GM19372 (cell line): ENCODE results near the gene STK32C.
"Not testable (repeated sequence)": the region's sequence is repeated elsewhere in the genome, so short reads cannot be mapped to it uniquely, and the experiment has no call there.

Experiments
- ATAC-seq: cut with Tn5 transposase; IDR thresholded peaks from one replicate; pipeline ENCODE4 v1.9.1; 2021; ENCODE audit warnings: mild to moderate bottlenecking, low read depth, moderate library complexity; ENCODE audit not compliant: unreplicated experiment

STK32C gene

DNA sequence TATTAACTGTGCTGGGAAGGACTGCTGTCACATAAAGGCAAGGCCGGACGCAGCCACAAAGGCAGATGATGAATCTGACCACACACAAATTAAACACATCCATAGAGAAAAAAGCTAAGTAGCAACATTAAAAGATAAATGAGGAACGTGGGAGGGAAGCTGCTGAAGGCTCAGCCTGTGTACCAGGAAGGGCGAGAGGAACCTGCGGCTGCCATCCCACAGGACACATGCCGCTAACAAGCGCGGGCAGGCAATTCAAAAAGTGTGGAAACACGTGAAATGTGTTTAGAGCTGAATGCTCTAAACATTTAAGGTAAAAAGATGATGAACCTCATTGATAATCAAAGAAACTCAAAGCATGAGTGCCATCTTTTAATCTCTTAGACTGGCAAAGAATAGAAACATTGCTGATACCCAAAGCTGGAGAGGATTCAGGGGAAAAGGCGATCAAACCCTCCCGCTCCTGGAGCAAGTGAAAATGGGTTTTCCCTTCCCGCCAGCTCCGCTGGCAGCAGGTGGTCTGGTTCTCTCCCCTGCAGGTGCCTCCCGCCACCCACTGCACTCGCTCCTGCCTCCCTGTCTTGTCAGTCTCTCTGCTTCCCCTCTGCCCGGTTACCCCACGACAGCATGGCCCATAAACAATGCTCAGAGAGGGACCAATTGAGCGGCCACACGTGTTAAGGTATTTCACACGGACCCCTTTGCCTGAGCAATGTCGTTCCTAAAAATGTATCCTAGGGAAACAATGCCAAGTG is 4.2 kb downstream of the STK32C start:
- no peak for ATAC-seq

DNA sequence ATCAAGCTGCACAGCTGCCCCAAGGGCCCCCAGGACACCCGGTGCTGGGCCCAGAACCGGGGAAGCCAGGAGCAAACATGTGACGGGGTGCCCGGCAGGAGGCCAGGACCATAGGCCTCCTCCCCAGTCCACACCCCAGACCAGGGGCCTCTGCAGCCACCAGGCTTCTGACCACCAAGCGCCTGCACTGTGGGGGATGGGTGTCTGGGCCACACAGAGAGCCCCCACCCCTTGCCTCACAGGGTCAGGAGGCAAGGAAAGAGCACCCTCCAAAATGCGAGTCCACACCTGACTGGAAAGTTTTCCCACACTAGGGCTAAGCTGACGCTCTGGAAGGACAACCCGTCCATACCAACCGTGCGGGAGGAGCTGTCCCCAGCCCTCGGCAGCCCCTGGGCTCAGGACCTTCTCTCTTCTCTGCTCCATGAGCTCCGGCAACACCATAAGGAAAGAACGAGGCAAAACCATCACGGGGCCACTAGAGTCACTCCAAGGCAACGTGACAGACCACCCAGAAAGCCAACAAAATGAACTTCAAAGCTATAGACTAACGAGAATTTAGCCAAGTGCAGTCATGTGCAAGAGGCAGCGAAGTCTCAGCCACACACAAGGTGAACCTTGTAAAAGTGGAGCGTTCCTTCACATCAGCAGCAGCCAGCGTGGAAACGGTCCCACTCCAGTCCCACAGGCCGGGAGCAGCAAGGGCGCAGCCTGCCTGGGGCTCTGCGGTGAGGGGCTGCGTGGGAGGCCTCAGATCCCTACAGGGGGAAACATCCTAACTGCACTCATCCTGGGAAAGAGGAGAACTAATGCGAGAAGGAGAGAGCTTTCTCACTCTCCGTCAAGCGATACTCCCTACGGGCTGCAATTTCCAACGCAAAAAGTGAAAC is 5.1 kb downstream of the STK32C start:
- no peak for ATAC-seq

DNA sequence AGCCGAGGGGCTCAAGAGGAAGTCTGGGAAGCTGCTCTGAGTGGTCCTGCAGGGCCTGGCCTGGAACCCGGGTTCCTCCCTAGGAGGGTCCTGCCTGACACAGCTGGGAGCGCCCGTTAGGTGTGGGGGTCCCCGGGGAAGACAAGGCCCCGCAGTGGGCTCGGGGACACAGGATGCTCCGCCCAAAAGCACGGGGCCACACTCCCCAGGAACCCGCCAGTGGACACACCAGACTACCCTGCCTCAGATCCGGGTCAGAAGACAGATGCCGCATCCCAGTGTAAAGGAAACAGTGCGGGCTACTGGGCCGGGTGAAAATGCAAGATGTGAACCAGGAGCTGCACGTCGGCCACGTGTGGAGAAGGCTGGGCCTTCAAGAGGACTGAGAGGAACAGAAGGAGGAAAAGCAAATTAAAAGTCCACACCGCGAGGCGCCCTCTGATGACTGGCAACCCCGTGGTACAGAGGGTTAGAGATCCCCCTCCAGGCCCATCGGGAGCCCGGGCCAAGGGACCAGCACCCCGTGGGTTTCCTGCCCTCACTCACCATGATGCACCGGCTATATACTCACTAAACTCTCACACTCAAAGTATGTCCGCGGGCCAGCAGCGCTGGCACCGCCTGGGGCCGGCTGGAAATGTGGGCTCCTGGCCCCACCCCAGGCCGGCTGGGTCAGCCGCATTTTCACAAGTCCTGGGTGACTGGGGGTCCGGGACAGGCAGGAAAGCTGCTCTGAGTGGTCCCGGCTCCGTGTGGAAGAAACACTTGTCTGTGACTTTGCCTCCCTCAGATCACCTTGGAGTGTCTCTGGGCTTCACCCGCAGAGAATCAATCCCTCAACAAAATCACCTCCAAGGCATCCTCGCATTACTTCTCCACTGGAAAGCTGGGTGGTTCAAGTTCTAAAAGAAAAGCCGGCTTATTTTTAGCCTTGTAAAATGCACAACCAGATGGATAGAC is 6.1 kb downstream of the STK32C start:
- no peak for ATAC-seq

DNA sequence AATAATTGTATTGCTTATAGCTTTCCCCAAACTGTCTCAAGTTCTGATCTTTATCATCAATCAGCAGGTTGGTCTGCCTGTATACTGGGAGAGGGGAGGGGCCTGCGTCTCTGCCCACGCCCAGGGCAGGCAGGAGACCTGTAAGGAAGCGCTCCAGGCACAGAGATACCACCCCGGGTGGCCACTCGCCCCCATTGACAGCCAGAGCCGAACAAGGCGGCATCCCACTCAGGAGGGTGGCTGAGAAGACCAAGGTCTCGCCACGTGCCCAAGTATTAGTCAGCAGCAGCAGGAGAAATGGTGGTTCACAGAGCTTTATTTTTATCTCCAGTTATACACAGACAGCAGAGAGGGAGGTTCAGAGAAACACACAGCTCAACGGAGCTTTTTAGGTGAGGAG is 7.2 kb downstream of the STK32C start:
- ATAC-seq, result no peak

DNA sequence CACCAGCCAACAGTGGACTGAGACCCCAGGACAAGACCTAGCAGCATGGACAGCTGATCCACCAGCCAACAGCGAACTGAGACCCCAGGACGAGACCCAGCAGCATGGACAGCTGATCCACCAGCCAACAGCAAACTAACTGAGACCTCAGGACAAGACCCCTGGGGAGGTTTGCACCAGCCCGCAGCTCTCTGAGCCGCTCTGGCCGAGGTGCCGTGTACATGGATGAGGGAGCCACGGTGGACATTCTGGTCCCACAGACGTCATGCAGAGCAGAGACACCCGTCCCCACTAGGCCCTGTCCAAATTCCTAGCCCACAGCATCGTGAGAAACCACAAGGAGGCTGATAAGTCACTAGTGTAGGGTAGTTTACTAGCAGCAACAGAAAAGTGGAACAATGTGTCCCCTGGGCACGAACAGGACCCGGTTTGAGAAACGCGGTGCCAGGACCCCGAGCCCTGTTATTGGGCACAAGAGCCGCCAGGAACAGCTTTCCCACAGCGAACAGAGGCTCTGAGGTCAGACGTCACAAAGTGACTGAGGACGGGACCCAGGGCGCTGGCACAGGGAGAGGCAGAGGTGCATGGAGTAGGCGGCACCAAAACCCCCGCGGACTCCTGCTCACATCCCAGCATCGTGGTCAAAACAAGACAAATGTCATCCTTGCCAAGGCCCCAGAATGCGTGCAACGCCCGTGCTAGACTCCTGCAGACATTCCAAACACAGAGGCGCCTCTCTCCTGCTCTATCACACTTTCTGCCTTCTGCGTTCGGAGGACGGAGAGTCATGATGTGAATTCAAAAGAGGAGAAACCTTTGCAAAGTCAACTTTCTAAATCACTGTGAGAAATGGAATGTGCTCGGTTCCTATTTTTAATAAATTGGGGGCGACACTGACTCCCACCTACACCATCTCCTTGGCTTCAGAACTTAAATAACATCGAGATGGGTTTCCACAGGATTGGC is 8.1 kb downstream of the STK32C start:
- no peak for ATAC-seq

DNA sequence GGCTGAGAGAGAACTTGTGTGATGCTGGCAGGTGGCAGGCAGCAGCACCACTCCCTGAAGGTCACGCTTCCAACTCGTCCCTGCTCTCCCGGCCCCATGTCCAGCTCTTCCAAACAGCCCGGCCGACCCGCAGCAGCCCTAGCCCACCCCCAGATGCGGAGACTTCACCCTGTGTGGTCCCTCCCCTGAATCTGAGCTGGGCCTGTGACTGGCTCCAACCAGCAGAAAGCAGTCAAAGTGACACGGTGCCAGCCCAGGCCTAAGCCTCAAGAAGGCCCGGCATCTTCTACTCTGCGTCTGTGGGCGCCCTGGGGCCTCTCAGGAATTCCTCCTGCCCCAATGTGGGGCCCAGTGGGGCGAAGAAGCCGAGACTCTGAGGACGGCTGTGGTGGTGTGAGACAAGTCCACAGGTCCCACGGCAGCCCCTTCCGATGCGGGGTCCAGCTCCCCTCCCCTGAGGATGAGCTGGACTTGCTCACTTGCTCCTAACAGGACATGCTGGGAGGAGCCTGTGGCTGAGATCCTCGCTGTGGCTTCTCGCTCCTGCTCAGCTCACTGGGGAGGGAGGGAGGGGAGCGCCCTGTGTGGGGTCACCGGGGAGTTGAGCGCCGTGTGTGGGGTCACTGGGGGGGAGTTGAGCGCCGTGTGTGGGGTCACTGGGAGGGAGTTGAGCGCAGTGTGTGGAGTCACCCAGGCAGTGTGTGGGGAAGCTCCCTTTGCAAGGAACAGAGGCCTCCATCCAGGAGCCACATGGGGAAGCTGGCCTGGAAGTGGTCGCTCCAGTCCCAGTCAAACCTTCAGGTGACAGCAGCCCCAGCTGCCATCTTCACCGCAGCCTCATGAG is 9.5 kb downstream of the STK32C start:
- ATAC-seq, result no peak

DNA sequence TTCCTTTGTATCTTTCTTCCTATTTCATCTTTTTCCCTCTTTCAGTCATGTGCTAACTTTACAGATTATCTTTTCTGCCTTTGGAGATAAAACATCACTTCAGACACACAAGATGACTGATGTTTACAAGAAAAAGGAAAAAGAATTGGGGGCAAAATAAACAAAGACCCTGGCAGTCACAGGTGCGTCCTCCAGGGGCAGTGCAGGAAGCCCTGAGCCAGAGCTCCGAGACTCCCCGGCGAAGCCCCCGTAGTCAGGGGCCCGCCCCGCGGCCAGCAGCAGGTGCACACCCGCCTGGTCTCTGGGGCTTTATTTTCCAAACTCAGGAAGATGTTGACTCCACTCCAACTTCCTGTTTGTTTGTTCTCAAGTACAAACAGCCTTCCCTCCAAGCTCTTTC is 10.2 kb downstream of the STK32C start:
- ATAC-seq, result no peak

DNA sequence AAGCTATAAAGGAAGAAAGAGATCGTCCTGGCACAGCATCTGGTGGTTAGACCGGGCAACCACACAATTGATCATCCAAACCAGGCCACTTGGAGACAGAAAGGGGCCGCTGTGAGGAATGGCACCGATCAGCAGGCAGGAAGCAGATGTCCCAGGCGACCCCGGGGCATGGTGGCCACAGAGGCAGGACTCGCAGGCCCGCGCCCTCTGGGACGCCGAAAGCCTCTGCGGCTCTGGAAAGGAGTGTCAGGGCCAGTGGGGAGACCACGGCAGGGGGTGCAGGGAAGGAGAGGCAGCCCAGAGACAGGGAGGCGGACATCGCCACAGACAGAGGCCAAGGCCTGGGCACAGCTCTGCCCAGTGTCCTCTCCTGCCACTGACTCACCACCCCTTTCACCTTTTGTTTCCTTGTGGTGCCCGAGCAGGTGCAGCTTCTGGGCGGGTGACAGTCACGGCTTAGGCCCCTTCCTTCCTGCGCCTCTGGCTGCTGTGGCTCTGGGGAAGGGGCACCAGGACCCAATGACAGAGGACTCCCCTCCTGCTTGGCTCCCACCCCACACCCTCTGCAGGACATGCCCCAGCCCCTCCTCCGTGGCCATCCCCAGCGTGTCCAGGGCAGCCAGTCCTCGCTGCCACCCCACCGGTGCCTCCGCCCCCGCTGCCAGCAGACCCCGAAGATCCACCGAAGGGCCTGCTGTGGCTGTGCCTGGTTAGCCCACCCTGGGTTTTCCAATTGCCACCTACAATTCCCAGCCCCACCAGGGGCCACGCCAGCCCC is 10.9 kb downstream of the STK32C start:
- no peak for ATAC-seq

DNA sequence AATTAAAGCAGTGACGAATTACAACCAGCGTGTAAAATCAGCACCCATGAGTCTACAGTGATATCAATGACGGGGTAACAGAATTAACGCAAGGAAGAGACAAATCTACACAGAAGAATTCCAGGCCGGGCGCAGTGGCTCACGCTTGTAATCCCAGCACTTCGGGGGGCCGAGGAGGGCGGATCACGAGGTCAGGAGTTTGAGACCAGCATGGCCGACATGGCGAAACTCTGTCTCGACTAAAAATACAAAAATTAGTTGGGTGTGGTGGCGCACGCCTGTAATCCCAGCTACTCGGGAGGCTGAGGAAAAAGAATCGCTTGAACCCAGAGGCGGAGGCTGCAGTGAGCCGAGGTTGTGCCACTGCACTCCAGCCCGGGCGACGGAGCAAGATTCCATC is 12.3 kb downstream of the STK32C start:
- not testable (repeated sequence) for ATAC-seq

DNA sequence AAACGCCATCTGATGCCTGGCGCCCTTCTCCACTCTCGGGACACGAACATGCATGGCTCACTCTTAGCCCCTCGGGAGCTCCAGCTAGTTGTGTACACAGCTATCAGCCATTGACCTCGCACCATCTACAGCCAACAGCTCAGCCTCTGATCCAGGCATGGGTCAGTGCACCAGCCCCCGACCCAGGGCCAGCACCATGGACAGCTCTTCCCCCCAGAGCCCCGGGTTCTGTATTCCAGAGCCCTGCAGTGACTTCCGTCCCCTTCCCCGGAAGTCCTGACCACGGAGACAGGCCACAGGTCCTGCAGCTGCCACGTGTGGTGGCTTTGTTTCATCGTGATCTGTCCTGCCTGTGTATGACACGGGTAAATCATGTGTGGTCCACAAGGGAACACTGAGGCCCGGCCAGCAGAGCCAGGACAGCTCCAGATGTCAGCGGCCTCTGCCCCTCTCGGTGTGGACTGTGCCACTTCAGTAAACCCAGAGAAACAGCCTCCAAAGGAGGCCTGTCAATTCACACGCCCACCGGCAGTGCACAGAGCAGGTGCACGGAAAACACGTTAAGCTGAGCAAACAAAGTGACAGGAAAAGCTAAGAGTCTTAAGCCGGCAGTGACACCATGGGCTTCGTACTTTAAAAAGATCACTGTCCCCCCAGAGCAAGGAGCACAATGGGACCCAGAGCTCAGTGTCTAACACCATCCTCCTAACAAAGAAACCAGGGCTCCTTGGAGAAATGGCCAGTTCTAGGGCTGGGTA is 13.0 kb downstream of the STK32C start:
- ATAC-seq, result no peak

DNA sequence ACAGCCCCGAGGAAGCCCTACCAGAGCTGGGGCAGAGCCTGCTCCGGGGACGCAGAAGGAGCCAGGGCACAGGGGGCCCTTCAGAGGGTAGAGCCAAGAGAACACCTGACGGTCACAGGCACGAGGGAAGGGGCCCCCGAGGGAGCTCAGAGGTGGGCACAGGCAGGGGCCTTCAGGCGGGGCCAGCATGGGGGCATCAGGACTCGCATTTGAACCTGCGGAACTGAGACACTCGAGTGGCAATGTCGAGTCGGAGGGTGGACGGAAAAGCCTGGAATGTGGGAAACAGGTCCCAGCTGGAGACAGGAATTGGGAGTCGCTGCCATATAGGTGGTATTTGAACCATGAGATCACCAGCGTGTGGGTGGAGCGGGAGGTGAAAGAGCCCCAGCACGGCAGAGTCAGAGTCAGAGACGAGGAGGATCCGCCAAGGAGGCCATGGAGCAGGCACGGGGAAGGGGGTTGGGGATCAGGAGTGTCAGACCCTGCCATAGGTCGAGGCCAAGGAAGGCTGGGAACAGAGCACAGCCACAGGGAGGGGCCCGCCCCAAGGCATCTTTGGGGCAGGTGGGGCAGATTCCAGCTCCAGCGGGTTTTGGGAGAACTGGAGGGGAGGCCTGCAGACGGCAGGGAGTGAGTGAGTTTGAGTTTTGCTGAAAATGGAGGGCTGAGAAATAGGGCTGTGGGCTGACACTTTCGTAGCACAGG is 13.8 kb downstream of the STK32C start:
- ATAC-seq, result no peak

DNA sequence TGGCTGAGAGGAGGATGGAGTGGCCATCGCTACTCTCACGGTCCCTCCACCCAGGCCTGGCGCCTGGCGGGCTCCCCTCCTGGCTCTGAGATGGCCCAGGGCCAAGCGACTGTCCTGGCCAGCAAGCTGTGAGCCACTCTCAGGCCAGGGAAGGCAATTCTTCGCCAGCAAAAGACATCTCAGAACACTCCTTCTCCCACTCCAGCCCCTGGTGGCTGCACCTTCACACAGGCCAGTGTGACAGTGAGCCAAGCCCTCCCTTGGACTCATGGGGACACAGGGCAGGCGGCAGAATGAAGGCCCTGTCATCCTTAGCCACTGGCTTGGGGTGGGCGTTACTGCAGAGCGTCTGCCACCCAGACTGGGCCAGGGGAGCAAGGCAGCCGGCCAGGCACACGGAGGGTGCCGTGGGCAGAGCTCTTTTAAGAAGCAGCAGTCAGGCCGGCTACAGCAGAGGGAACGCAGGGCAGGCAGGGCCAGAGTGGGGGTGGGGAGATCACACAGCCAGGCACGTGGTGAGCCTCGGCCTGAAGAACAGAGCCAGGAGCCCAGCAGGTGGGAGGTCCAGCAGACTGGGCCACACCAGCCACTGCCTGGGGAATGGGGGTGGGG is 14.4 kb downstream of the STK32C start:
- ATAC-seq, result no peak

DNA sequence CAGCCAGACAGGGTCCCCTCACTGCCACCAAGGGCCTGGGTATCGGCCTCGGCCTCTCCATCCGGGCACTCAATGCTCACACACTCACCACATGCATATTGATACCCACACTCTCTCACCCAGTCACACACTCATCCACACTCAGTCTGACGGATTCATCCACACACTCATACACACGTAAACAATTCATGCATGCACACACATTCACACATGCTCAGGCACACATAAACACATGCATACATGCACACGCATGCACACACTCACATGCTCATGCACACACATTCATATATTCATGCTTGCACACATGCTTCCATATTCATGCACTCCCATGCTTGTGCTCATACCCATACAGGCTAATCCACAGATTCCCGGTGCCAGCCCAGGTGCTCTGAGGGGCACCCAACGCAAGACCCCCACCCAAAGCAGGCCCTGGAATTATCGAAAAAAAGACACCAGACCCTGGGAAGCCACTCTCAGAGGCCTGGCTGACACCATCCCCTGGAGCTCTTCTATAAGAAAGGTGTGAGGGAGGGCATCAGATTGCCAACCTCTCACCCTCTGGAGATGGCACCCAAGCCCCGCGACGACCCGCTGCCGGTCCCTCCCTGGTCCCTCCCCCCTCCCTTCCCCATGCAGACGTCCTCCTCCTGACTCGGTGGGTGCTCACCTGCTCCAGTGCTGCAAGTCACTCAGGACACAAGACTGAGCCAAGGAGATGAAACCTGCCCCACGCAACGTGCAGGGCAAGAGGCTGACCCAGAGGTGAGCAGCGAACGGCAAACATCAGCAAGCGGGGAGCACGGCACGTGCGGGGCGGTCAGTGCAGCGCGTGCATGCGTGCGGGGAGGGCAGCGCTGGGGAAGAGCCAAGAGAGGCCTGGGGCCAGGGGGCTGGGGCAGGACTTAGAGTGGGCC is 15.2 kb downstream of the STK32C start:
- ATAC-seq, result no peak

DNA sequence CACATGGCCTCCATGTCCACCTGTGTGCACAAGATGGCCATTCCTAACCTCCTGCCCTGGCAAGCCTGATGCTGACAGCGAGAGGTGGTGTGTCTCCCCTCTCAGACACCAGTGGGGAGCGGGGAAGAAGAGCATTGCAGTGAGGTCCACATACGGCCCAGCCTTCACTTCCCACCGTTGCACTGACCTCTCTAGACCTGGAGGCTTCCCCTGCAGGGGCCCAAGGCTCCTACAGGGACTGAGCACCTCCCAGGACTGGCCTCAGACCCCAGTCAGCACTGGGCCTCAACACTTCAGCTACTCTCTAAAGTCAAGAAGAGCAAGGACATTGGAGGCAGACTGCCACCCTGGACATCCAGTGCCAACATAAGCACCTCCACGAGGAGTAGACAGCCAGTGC is 15.9 kb downstream of the STK32C start:
- no peak for ATAC-seq

DNA sequence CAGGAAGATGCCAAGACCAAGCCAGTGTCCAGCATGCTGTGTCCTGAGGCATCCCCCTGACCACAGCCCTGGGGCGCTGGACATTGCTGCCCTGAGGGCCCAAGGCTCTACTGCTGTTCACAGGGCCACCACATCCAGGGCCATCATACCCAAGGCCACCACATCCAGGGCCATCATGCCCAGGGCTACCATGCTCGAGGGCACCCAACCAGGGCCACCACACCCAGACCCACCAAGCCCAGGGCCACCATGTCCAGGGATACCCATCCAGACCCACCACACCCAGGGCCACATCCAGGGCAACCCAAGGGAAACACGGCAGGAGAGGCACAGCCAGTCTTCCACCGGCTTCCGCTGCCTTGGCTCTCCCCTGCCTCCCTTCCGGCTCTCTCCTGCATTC is 17.1 kb downstream of the STK32C start:
- ATAC-seq, result no peak
